Measurements from ENCODE around the gene FRK. TPM values are rescaled to one million over a fixed set of nuclear protein-coding genes. Genes with fewer than 3 reads are reported as not detected.

Gene FRK
- total RNA-seq, 1 experiment from 2014 or later, result 17.2 TPM

- Histone ChIP-seq H3K79me2 (ENCODE audit: low read depth) (no peaks in the 10 kb centered on the region), H4K20me1 (ENCODE audit: insufficient read depth) (no peaks in the 10 kb centered on the region; the same call in 1 of the 2 replicates), H3K4me2 (no peak overlapping the region), H3K9me3 (ENCODE audit: insufficient read depth, low read depth) (no peaks in the 10 kb centered on the region), H3K27ac (no peak overlapping the region), H2AFZ (no peak overlapping the region), H3F3A (ENCODE audit: insufficient read depth, low read depth) (no peaks in the 10 kb centered on the region), H3K4me3 (no peak overlapping the region), H3K9me2 (ENCODE audit: insufficient read depth) (no peaks in the 10 kb centered on the region), H3K27me3 (ENCODE audit: insufficient read depth, low read depth) (no peaks in the 10 kb centered on the region), H3K36me3 (ENCODE audit: low read depth) (no peaks in the 10 kb centered on the region), H3K4me1 (replicated peaks; ENCODE audit: insufficient read depth) (no peaks in the 10 kb centered on the region)
- BruUV-seq (replicated peaks), result no TSS peak
- POLR2A ChIA-PET (ENCODE audit: unreplicated experiment), result no interaction called here
- intact Hi-C loops (cut with micrococcal nuclease; ENCODE audit: unreplicated experiment), result no loop called here
- CTCF ChIA-PET, result no interaction called here
- TF ChIP-seq EZH2 (IDR thresholded peaks at IDR 0.05; ENCODE audit: low read depth) (no peak), CTCF (conservative IDR thresholded peaks at IDR 0.05) (no peak)
- no peak for DNase-seq
Measured at GRCh38 chr6:115977220-115977619, 83.5 kb downstream of the FRK start.

GRCh38 chr6:115976321-115976870 lies 84.3 kb downstream of the FRK start:
- H3K9me2 ChIP-seq (ENCODE audit: insufficient read depth), result no peaks in the 10 kb centered on the region
- H2AFZ ChIP-seq, result no peak overlapping the region
- CTCF ChIA-PET, result no interaction called here
- no peaks in the 10 kb centered on the region for H3K36me3 ChIP-seq (ENCODE audit: low read depth)
- no peak overlapping the region for H3K27ac ChIP-seq
- TF ChIP-seq EZH2 (IDR thresholded peaks at IDR 0.05; ENCODE audit: low read depth), result no peak
- TF ChIP-seq CTCF (conservative IDR thresholded peaks at IDR 0.05), result no peak
- H3K27me3 ChIP-seq (ENCODE audit: insufficient read depth, low read depth), result no peaks in the 10 kb centered on the region
- no TSS peak for BruUV-seq (replicated peaks)
- H3K4me1 ChIP-seq (replicated peaks; ENCODE audit: insufficient read depth), result no peaks in the 10 kb centered on the region
- H3K4me3 ChIP-seq, result no peak overlapping the region
- H3K4me2 ChIP-seq, result no peak overlapping the region
- POLR2A ChIA-PET (ENCODE audit: unreplicated experiment), result no interaction called here
- DNase-seq, result no peak
- H4K20me1 ChIP-seq (ENCODE audit: insufficient read depth), result no peaks in the 10 kb centered on the region; the same call in 1 of the 2 replicates
- no peaks in the 10 kb centered on the region for H3K79me2 ChIP-seq (ENCODE audit: low read depth)
- intact Hi-C loops (cut with micrococcal nuclease; ENCODE audit: unreplicated experiment), result no loop called here
- no peaks in the 10 kb centered on the region for H3K9me3 ChIP-seq (ENCODE audit: insufficient read depth, low read depth)
- no peaks in the 10 kb centered on the region for H3F3A ChIP-seq (ENCODE audit: insufficient read depth, low read depth)

GRCh38 chr6:115972679-115973078 lies 88.0 kb downstream of the FRK start:
- intact Hi-C loops (cut with micrococcal nuclease; ENCODE audit: unreplicated experiment), result no loop called here
- H3K4me2 ChIP-seq, result no peak overlapping the region
- ChIA-PET CTCF (no interaction called here), POLR2A (ENCODE audit: unreplicated experiment) (no interaction called here)
- H3K36me3 ChIP-seq (ENCODE audit: low read depth), result no peaks in the 10 kb centered on the region
- no peaks in the 10 kb centered on the region for H3K9me3 ChIP-seq (ENCODE audit: insufficient read depth, low read depth)
- no TSS peak for BruUV-seq (replicated peaks)
- no peak overlapping the region for H3K4me3 ChIP-seq
- no peaks in the 10 kb centered on the region for H3K27me3 ChIP-seq (ENCODE audit: insufficient read depth, low read depth)
- no peak overlapping the region for H2AFZ ChIP-seq
- H3K9me2 ChIP-seq (ENCODE audit: insufficient read depth), result no peaks in the 10 kb centered on the region
- H3K79me2 ChIP-seq (ENCODE audit: low read depth), result no peaks in the 10 kb centered on the region
- H4K20me1 ChIP-seq (ENCODE audit: insufficient read depth), result no peaks in the 10 kb centered on the region
- no peak for DNase-seq
- no peaks in the 10 kb centered on the region for H3F3A ChIP-seq (ENCODE audit: insufficient read depth, low read depth)
- no peak overlapping the region for H3K27ac ChIP-seq
- TF ChIP-seq CTCF (conservative IDR thresholded peaks at IDR 0.05) (no peak), EZH2 (IDR thresholded peaks at IDR 0.05; ENCODE audit: low read depth) (no peak)
- no peaks in the 10 kb centered on the region for H3K4me1 ChIP-seq (replicated peaks; ENCODE audit: insufficient read depth)
